GM18861 (cell line): ENCODE data around the gene IFT122.
A peak's percentile ranks its signal among the peaks of the same experiment; 100 is the strongest.
"Not testable (repeated sequence)": the region's sequence is repeated elsewhere in the genome, so short reads cannot be mapped to it uniquely, and the experiment has no call there.

Experiments used
- ATAC-seq: cut with Tn5 transposase; IDR thresholded peaks from one replicate; pipeline ENCODE4 v1.9.1; 2021; ENCODE audit not compliant: unreplicated experiment

IFT122 gene

DNA sequence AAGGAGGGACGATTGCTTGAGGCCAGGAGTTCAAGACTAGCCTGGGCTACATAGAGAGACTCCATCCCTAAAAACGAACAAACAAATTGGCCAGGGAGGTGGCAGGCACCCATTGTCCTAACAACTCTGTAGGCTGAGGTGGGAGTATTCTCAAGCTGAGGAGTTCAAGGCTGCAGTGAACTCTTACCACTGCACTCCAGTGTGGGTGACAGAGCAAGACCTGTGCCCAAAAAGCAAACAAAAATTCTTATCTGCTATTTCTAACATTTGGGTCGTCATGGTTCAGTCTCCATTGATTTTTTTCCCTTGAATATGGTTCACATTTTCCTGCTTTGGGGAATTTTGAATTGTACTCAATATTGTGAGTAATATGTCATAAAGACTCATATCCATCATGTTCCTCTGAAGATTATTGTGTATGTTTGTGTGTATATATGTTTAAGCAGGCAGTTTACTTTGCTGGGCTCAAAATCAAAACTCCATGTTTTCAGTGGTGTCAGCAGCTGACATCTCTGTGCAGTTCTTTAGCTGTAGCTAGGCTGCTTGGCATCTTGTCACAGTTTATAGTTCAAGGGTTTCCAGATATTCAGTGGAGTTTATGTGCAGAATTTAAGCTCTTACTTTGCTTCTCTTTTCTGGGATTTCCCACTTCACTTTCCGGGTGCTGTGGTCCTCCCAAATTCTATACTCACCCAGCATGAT lies 33.2 kb downstream of the IFT122 start:
- no peak for ATAC-seq

- ATAC-seq, result no peak
These were observed 33.7 kb downstream of the IFT122 start for GRCh38 chr3:129473769-129474152.

- no peak for ATAC-seq
These were observed 35.2 kb downstream of the IFT122 start for GRCh38 chr3:129474984-129475804.

- no peak for ATAC-seq
These were observed 35.8 kb downstream of the IFT122 start for GRCh38 chr3:129475863-129476262.

DNA sequence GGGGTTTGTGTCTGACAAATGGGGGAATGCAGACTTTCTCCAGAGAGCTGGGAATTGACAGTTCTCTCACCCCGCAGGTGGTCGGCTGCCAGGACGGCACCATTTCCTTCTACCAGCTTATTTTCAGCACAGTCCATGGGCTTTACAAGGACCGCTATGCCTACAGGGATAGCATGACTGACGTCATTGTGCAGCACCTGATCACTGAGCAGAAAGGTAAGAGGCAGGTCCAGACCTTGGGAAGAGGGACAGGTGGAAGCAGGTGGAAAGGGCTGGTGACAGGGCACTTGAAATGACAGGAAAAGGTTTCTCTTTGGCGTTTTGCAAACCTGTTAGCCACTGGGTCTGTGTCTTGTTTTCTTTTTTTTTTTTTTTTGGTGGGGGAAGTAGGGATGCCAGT lies 36.6 kb downstream of the IFT122 start:
- ATAC-seq, result no peak

DNA sequence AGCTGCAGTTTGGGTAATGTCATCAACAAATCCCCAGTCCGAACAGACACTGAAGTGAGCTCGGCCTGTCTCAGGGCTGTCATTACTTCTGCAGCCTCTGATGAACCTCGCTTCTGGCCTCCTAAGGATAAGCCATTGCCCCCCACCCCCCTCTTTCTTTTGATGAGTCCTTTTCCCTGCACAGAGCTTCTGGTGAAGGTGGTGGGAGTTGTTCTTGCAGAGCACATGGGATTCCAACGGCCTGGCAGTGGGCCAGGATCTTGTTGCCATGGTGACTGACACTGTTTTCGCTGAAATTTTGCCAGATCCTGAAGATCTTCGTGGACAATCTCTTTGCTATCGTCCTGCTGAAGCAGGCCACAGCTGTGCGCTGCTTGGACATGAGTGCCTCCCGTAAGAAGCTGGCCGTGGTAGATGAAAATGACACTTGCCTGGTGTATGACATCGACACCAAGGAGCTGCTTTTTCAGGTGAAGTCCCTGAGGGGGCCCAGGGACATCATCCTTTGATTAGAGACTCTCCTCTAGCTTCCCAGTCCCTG lies 41.3 kb downstream of the IFT122 start:
- ATAC-seq, result not testable (repeated sequence)

- no peak for ATAC-seq
These were observed 41.8 kb downstream of the IFT122 start for GRCh38 chr3:129481766-129482332.

- no peak for ATAC-seq
These were observed 42.7 kb downstream of the IFT122 start for GRCh38 chr3:129482721-129483120.

GRCh38 chr3:129483870-129484269 lies 43.8 kb downstream of the IFT122 start:
- ATAC-seq, result no peak

DNA sequence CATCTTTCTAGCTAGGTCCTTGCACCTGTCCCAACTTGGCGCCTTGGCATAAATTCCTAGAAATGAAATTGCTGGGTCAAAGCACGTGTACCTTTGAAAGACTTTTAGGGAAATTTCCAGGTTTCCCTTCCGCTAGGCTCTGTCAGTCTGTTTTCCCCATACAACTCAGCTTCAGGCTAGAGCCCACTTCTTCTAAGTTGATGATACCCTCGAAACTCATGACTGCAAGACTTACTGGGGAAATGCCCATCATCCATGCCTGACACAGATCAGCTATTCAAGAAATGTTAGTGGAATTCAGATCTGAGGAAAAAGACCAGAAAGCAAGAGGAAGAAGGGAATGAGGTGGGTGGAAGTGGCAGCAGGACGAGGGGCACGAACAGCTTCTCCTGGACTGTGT lies 45.1 kb downstream of the IFT122 start:
- not testable (repeated sequence) for ATAC-seq

DNA sequence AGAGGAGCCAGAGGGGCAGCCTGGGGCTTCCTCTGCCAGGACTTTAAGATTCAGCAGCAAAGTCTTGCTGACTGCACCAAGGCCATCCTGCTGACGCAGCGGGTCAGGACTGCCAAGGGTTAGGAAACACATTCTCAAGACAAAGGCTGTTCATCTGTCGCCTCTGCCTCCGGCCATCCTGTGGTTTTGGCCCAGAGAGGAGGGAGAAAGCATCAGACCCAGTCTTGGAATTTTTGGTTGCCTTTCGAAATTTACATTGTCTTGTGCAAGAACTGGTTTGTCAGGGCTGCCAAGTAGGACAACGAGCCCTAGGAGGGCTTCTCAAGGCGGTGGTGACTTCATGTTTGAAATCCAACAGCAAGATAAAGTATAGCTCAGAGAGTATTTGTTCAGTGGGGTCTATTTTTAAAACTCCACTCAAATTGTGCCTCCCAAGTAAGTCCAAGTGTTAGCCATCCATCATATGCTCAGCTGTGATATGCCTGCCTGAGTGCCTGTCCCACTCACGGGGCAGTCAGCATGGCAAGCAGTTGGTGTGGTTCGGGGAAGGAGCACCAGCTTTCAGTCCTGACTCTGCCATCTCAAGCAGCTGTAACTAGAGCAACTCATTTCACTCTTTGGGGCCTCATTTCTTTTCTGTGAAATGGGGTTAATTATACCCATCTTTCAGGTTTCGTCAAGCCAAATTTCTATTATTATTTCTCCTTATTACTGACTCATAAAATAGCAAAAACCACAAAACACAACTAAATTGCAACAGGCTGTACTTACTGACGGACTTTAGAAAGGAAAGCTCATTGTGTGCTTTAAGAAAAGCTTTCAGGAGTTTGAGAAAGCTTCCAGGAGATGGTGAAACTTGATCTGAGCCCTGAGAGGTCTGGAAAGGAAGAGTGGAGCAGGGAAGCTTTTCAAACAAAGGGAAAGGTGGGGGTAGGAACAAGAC lies 46.0 kb downstream of the IFT122 start:
- ATAC-seq, result no peak

GRCh38 chr3:129486664-129487035 lies 46.6 kb downstream of the IFT122 start:
- no peak for ATAC-seq

DNA sequence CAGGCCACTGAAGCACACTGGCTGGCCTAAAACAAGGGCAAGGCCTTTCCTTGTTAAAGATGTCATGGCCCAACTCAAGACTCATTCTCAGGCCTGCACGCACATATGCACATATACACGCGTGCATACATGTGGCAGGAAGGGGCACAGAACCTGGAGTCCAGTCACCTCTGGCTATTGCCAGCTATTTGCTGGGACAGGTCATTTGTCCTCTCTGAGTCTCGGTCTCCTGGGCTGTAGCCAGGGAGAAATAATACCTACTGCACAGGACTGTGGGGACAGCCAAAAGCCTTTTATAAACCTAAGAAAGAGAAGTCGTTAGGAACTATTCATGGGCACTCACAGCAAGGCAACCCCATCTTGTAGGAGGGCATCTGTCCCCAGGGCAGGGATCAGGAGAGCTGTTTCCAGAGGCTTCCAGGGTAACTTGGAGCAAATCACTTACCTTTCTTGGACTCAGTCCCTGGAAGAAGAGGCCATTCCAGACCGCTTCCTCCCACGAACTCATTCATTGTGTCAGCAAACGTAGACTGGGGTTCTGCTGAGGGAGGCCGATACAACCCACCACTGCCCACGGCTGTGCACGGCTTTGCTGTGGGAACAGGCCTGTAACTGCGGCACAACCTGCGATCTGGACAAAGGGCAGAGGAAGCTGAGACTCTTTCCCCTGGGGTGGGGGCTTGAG lies 47.3 kb downstream of the IFT122 start:
- no peak for ATAC-seq

- not testable (repeated sequence) for ATAC-seq
These were observed 47.9 kb downstream of the IFT122 start for GRCh38 chr3:129487868-129488335.

DNA sequence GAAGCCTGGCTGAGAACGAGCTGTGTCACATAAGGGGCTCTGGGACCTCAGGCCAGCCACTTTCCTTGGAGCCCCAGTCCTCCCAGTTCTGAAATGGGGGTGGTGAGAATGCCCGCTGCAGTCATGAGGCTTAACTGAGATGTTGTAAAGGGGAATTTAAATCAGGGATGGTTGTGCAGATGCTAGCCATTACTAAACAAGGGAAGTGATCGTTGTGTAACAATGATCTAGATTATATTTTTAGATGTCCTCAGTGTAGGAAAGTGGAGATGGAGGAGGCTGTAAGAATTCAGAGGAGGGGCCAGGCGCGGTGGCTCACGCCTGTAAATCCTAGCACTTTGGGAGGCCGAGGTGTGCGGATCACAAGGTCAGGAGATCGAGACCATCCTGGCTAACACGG lies 49.2 kb downstream of the IFT122 start:
- not testable (repeated sequence) for ATAC-seq

- ATAC-seq, result peak; percentile 77
These were observed 50.2 kb downstream of the IFT122 start for GRCh38 chr3:129490273-129490675.

DNA sequence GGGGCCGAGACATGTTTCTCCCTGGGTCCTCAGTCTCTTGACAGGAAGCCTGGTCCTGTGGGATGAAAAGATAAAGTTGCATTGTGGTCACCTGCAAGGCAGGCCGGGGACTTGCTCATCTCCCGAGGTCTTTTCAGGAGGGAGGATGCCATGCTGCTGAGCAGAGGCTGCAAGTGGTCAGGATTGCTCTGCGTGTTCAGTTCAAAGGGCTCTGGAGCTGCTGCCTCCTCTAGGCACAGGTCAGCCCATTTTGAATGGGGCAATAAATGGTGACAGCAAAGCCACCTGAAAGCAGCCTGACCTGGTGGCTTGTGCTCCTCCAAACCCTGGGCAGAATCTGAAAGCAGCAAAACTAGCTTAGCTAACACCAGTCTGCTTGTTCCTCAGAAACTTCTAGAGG lies 51.1 kb downstream of the IFT122 start:
- not testable (repeated sequence) for ATAC-seq

- ATAC-seq, result no peak
These were observed 51.8 kb downstream of the IFT122 start for GRCh38 chr3:129491794-129492193.

DNA sequence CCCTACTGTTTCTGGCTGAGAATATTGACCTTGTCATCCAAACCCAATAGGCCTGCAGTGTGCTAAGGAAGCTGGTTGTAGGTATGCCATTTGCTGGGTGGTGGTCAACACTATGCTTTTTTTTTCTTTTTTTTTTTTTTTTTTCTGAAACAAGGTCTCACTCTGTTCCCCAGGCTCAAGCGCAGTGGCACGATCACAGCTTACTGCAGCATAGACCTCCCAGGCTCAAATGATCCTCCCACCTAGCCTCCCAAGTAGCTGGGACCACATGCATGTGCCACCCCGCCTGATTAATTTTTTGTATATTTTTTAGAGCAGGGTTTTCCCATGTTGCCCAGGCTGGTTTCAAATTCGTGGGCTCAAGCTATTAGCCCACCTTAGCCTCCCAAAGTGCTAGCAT lies 52.7 kb downstream of the IFT122 start:
- ATAC-seq, result no peak

DNA sequence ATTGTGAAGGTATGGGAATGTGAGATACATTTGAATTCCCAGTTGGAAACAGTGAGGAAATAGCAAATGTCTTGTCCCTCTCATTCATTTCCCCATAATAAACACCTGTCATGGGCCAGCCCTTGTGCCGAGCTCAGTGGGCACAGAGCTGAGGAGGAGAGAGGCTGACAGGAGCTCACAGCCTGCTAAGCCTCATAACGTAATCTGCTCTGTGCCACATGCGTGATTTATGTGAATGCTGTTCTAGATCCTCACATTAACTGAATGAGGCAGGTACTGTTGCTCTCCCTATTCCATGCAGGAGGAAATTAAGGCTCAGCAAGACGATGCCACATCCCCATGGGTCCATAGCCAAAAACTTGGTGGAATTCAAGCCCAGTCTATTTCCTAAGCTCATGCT lies 53.2 kb downstream of the IFT122 start:
- ATAC-seq, result no peak
